ENCODE data around the gene UBAC2.

The UBAC2 gene

GRCh38 chr13:99418103-99418842 lies 217.6 kb downstream of the UBAC2 start:
- Histone ChIP-seq H3K4me3 (ENCODE audit: extremely low read depth, insufficient read depth, low read length, poor library complexity, severe bottlenecking) (no peak overlapping the region), H3K36me3 (ENCODE audit: control insufficient read depth, insufficient read depth, low read length) (no peaks in the 10 kb centered on the region), H3K27ac (ENCODE audit: low read depth, low read length, severe bottlenecking) (no peak overlapping the region), H3K9me3 (ENCODE audit: control insufficient read depth, low read length) (no peaks in the 10 kb centered on the region), H3K4me1 (ENCODE audit: control insufficient read depth, insufficient read depth, low read length, poor library complexity, severe bottlenecking) (peaks cover 7% of the 10 kb centered on the region)
- 89 to 94% methylated on average over 7 to 8 of the region's 15 CpGs for WGBS, 2 experiments (ENCODE audit: insufficient coverage in 2 of 2)

GRCh38 chr13:99418843-99419140 lies 218.1 kb downstream of the UBAC2 start:
- H3K36me3 ChIP-seq (ENCODE audit: control insufficient read depth, insufficient read depth, low read length), result no peaks in the 10 kb centered on the region
- H3K4me3 ChIP-seq (ENCODE audit: extremely low read depth, insufficient read depth, low read length, poor library complexity, severe bottlenecking), result no peak overlapping the region
- 93 to 100% methylated on average over 1 to 2 of the region's 4 CpGs for WGBS, 2 experiments (ENCODE audit: insufficient coverage in 2 of 2)
- H3K4me1 ChIP-seq (ENCODE audit: control insufficient read depth, insufficient read depth, low read length, poor library complexity, severe bottlenecking), result peaks cover 7% of the 10 kb centered on the region
- H3K9me3 ChIP-seq (ENCODE audit: control insufficient read depth, low read length), result no peaks in the 10 kb centered on the region
- no peak overlapping the region for H3K27ac ChIP-seq (ENCODE audit: low read depth, low read length, severe bottlenecking)

- H3K4me3 ChIP-seq (ENCODE audit: extremely low read depth, insufficient read depth, low read length, poor library complexity, severe bottlenecking), result no peak overlapping the region
- H3K4me1 ChIP-seq (ENCODE audit: control insufficient read depth, insufficient read depth, low read length, poor library complexity, severe bottlenecking), result peaks cover 7% of the 10 kb centered on the region
- WGBS, 2 experiments (ENCODE audit: insufficient coverage in 2 of 2), result 91 to 93% methylated on average over 6 to 7 of the region's 8 CpGs
- no peak overlapping the region for H3K27ac ChIP-seq (ENCODE audit: low read depth, low read length, severe bottlenecking)
- H3K9me3 ChIP-seq (ENCODE audit: control insufficient read depth, low read length), result no peaks in the 10 kb centered on the region
- H3K36me3 ChIP-seq (ENCODE audit: control insufficient read depth, insufficient read depth, low read length), result no peaks in the 10 kb centered on the region
Measured at GRCh38 chr13:99419591-99420243, 219.1 kb downstream of the UBAC2 start.

- Histone ChIP-seq H3K4me1 (ENCODE audit: control insufficient read depth, insufficient read depth, low read length, poor library complexity, severe bottlenecking) (peaks cover 7% of the 10 kb centered on the region), H3K9me3 (ENCODE audit: control insufficient read depth, low read length) (no peaks in the 10 kb centered on the region), H3K36me3 (ENCODE audit: control insufficient read depth, insufficient read depth, low read length) (no peaks in the 10 kb centered on the region), H3K4me3 (ENCODE audit: extremely low read depth, insufficient read depth, low read length, poor library complexity, severe bottlenecking) (no peak overlapping the region), H3K27ac (ENCODE audit: low read depth, low read length, severe bottlenecking) (no peak overlapping the region)
- WGBS, 2 experiments (ENCODE audit: insufficient coverage in 2 of 2), result 88 to 94% methylated on average over 7 of the region's 10 CpGs
Measured at GRCh38 chr13:99421271-99421670, 220.6 kb downstream of the UBAC2 start.

- H3K36me3 ChIP-seq (ENCODE audit: control insufficient read depth, insufficient read depth, low read length), result no peaks in the 10 kb centered on the region
- no peaks in the 10 kb centered on the region for H3K9me3 ChIP-seq (ENCODE audit: control insufficient read depth, low read length)
- no peak overlapping the region for H3K4me3 ChIP-seq (ENCODE audit: extremely low read depth, insufficient read depth, low read length, poor library complexity, severe bottlenecking)
- H3K27ac ChIP-seq (ENCODE audit: low read depth, low read length, severe bottlenecking), result no peak overlapping the region
- H3K4me1 ChIP-seq (ENCODE audit: control insufficient read depth, insufficient read depth, low read length, poor library complexity, severe bottlenecking), result peaks cover 6% of the 10 kb centered on the region
- WGBS, 2 experiments (ENCODE audit: insufficient coverage in 2 of 2), result 86 to 87% methylated on average over 7 of the region's 9 CpGs
Measured at GRCh38 chr13:99421758-99422585, 221.3 kb downstream of the UBAC2 start.

GRCh38 chr13:99422586-99423220 lies 222.0 kb downstream of the UBAC2 start:
- H3K27ac ChIP-seq (ENCODE audit: low read depth, low read length, severe bottlenecking), result no peak overlapping the region
- no peaks in the 10 kb centered on the region for H3K36me3 ChIP-seq (ENCODE audit: control insufficient read depth, insufficient read depth, low read length)
- no peaks in the 10 kb centered on the region for H3K9me3 ChIP-seq (ENCODE audit: control insufficient read depth, low read length)
- no peak overlapping the region for H3K4me3 ChIP-seq (ENCODE audit: extremely low read depth, insufficient read depth, low read length, poor library complexity, severe bottlenecking)
- no peaks in the 10 kb centered on the region for H3K4me1 ChIP-seq (ENCODE audit: control insufficient read depth, insufficient read depth, low read length, poor library complexity, severe bottlenecking)
- WGBS, 2 experiments (ENCODE audit: insufficient coverage in 2 of 2), result 91 to 94% methylated on average over 9 to 12 of the region's 13 CpGs

- H3K9me3 ChIP-seq (ENCODE audit: control insufficient read depth, low read length), result no peaks in the 10 kb centered on the region
- 90 to 91% methylated on average over 6 to 17 of the region's 18 CpGs for WGBS, 2 experiments (ENCODE audit: insufficient coverage in 2 of 2)
- no peaks in the 10 kb centered on the region for H3K4me1 ChIP-seq (ENCODE audit: control insufficient read depth, insufficient read depth, low read length, poor library complexity, severe bottlenecking)
- H3K27ac ChIP-seq (ENCODE audit: low read depth, low read length, severe bottlenecking), result no peak overlapping the region
- no peaks in the 10 kb centered on the region for H3K36me3 ChIP-seq (ENCODE audit: control insufficient read depth, insufficient read depth, low read length)
- no peak overlapping the region for H3K4me3 ChIP-seq (ENCODE audit: extremely low read depth, insufficient read depth, low read length, poor library complexity, severe bottlenecking)
Measured at GRCh38 chr13:99425485-99426341, 225.1 kb downstream of the UBAC2 start.

GRCh38 chr13:99426426-99426825 lies 225.8 kb downstream of the UBAC2 start:
- Histone ChIP-seq H3K9me3 (ENCODE audit: control insufficient read depth, low read length) (no peaks in the 10 kb centered on the region), H3K4me1 (ENCODE audit: control insufficient read depth, insufficient read depth, low read length, poor library complexity, severe bottlenecking) (no peaks in the 10 kb centered on the region), H3K4me3 (ENCODE audit: extremely low read depth, insufficient read depth, low read length, poor library complexity, severe bottlenecking) (no peak overlapping the region), H3K36me3 (ENCODE audit: control insufficient read depth, insufficient read depth, low read length) (no peaks in the 10 kb centered on the region), H3K27ac (ENCODE audit: low read depth, low read length, severe bottlenecking) (no peak overlapping the region)
- WGBS, 2 experiments (ENCODE audit: insufficient coverage in 2 of 2), result 90 to 96% methylated on average over 4 to 7 of the region's 7 CpGs

GRCh38 chr13:99429670-99430069 lies 229.0 kb downstream of the UBAC2 start:
- H3K9me3 ChIP-seq (ENCODE audit: control insufficient read depth, low read length), result no peaks in the 10 kb centered on the region
- no peaks in the 10 kb centered on the region for H3K36me3 ChIP-seq (ENCODE audit: control insufficient read depth, insufficient read depth, low read length)
- 95 to 98% methylated on average over 7 to 9 of the region's 10 CpGs for WGBS, 2 experiments (ENCODE audit: insufficient coverage in 2 of 2)
- peaks cover 4% of the 10 kb centered on the region for H3K4me1 ChIP-seq (ENCODE audit: control insufficient read depth, insufficient read depth, low read length, poor library complexity, severe bottlenecking)
- H3K27ac ChIP-seq (ENCODE audit: low read depth, low read length, severe bottlenecking), result no peak overlapping the region
- no peak overlapping the region for H3K4me3 ChIP-seq (ENCODE audit: extremely low read depth, insufficient read depth, low read length, poor library complexity, severe bottlenecking)

Measured in mesodermal cell (in vitro differentiated cells).